HEK293T (cell line): ENCODE results near the gene RTKN.

Source experiments
- BHLHE40 ChIP-seq: fragments of 450-650 bp; IDR thresholded peaks from 2 replicates; pipeline ENCODE4 v1.6.1; 2016; ENCODE audit warnings: mild to moderate bottlenecking, moderate library complexity, borderline replicate concordance
- CTBP1 ChIP-seq: fragments of 450-650 bp; IDR thresholded peaks from 2 replicates; pipeline ENCODE4 v1.6.1; 2016; ENCODE audit warnings: borderline replicate concordance
- FOXM1 ChIP-seq: fragments of 450-650 bp; IDR thresholded peaks from 2 replicates; pipeline ENCODE4 v1.6.1; 2017; ENCODE audit warnings: mild to moderate bottlenecking, borderline replicate concordance
- LEF1 ChIP-seq: fragments of 450-650 bp; IDR thresholded peaks from 2 replicates; pipeline ENCODE4 v1.6.1; 2017; ENCODE audit warnings: mild to moderate bottlenecking, borderline replicate concordance
- SP1 ChIP-seq: fragments of 450-650 bp; IDR thresholded peaks from 2 replicates; pipeline ENCODE4 v1.6.1; 2017

GRCh38 chr2:74474481-74474880, 32.7 kb upstream of the RTKN start:
- TF ChIP-seq SP1 (no peak), CTBP1 (no peak), FOXM1 (no peak), BHLHE40 (no peak), LEF1 (no peak)
